Inferior parietal cortex (tissue), 1 donor: ENCODE results near the gene BNC2.

Experiments used
- DNase-seq: peaks from one replicate; pipeline ENCODE4 v3.0.0-alpha.2; 2016; ENCODE audit errors: extremely low spot score

Gene BNC2

GRCh38 chr9:16637218-16637617, 233.3 kb downstream of the BNC2 start:
- DNase-seq, result no peak

DNA sequence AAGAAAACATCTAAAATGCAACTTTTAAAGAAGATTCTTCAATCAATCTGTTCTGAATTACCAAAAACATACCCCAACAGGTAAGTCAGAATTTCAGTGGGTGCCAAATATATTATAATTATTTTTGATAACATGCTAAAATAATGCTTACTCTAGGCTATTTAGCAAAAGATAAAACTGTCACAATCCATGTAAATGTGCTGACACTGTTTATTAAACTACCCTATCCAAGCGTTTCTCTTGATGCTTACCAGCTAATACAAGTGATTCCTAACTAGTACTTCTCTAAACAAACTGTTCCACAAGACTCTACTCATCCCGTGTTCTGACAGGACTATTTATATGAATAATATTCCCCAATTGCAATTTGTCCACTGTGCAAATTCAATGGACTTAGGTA, 236.7 kb downstream of the BNC2 start:
- no peak for DNase-seq

GRCh38 chr9:16628413-16628812, 242.1 kb downstream of the BNC2 start:
- no peak for DNase-seq

- no peak for DNase-seq
Observed at GRCh38 chr9:16627967-16628366, 242.5 kb downstream of the BNC2 start.

GRCh38 chr9:16627521-16627920, 242.9 kb downstream of the BNC2 start:
- DNase-seq, result no peak

- DNase-seq, result no peak
Observed at GRCh38 chr9:16626577-16627130, 243.8 kb downstream of the BNC2 start.

DNA sequence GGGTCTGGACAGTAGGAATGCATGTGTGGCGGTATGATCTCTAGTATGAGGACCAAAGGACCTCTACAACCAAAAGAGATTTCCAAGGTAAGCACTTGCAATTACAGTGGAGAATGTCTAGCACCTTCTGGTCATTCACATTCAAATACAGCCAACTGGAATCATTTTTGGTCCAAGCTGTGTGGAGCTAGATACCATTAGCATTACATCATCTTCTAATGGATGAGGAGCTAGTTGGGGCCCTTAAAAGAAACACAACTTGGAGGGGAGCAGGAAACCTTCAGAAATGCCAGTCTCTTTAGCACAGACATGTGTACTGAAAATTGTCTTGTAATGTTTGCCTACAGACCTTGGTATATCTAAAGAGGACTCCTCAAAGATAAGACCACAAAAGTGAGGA, 244.7 kb downstream of the BNC2 start:
- DNase-seq, result no peak

DNA sequence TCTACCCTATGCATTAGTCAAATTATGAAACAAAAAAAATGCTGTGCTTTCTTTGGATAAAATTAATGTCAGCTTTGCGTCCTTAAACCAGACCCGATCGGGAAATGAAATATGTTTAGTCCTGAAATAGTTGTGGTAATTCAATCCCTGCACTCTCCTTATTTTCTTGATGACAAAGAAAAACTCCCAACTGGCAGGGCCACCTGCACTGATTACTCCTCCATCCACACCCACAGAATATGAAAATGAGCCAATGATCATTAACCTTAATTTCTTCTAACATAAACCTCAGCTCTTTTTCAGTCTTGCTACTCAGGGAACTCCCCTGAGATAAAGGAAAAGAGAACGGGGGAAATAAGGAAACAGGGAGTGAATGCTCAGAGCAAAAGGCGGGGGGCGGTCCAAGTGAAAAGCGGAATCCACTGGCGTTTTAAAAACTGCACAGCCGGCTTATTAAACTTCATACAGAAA, 245.3 kb downstream of the BNC2 start:
- no peak for DNase-seq

DNA sequence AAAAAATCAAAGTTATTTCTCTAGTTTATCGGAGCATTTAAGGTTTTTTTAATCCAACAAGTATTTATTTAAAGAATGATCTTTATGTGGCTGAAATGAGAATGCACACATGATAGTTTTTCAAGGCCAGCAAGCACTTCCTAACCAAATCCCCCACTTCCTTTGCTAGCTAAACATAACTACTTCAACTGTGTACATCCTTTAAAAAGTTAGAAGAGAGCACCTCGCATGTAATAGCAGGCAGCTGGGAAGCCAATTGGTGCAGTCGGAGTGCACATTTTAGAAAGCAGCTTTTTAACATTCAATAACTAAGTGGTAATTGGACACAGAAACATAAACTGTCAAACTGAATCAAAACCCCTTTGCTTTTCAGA, 245.7 kb downstream of the BNC2 start:
- no peak for DNase-seq

GRCh38 chr9:16623989-16624743, 246.3 kb downstream of the BNC2 start:
- no peak for DNase-seq

DNA sequence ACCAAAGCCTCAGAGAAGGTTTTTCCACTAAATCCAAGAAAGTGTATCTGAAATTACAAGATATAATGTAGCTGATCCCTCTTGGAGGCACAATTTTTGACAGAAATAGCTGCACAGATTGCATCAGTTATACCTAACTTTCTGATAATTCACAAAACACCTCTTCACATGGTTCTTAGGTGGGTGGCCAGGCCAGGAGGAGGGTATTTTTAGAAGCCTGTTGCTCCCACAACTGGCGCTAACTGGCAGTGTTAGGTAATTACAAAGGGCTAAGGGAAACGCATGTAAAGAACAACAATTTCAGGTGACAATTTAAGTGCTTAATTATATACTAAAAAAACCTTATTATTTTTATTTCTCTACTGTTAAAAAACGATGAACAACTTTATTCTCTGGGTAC, 247.9 kb downstream of the BNC2 start:
- no peak for DNase-seq

DNA sequence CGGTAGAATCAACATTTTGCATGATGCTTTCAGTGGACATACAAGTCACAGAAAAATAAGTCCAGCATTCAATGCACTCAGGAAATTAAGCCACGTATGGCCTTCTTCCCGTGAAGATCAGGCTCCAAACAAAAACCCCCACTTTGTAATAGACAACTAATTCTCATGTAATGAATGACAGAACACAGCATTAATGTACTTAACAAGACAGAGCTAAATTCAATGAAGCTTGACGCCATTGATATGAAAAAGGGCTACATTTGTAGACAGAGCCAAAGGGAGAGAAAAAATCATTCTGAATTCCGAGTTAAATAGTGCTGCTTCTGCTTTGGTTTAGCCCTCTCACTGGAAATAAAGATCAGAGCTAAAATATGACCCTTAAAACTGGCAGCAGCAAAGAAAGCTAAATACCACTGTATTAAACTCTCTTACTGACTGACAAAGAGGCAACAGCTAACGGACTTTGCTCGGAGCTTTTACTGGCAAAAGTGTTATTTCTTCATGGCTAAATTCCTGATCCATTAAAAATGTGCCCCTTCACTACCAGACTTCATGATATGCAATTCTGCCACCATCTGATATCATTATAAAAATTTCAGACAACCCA, 250.5 kb downstream of the BNC2 start:
- no peak for DNase-seq

DNA sequence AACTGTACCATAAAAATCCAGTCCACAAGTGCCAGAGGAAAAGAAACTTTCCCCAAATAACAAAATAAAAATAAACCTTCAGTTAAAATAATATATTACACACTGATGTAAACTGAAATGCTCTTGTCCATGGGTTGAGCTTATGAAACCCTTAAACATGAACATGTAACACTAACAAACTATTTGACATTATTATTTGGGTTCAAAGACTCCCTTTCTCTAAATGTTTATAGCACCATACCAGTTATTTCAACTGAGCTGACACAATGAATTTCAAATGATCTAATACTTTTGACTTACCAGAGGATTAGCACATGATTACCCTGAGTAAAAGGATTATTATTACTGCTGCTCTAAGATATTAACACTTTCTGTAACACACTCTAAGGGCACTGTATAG, 251.1 kb downstream of the BNC2 start:
- no peak for DNase-seq

DNA sequence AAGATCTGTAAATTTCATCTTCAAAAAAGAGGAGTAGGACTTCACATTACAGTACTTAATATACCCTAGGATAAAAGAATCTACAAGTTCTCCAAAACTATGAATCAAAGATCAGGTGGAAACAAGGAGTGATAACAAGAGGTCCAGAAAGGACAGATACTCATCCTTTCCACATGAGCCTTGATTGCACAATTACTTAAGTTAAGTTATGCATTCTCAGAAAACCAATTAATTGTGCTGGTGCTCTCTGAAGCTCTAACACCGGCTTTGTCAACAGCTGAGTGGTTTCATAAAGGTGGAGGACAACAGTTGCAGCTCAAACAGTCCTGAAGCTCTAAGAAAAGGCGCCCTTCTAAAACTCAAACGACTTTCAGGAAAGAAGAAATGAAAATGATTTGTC, 251.9 kb downstream of the BNC2 start:
- no peak for DNase-seq

GRCh38 chr9:16616686-16617085, 253.8 kb downstream of the BNC2 start:
- no peak for DNase-seq

DNA sequence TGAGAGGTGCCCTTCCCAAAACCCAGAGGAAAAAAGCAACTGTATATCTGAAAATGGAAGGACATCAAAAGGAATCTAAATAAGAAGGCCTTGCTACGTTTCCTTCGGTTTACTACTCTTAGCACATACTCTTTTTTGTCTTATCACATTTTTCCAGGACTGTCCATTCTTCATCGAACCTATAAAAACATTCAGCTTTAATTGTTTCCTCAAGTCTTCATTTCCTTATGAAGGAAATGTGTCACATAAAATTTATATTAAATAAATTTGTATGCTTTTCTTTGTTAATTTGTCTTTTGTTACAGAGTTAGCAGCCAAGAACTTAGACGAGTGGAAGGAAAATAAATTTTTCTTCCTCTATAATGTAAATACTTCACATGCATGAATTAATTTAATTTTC, 255.0 kb downstream of the BNC2 start:
- no peak for DNase-seq

- no peak for DNase-seq
Observed at GRCh38 chr9:16613605-16614004, 256.9 kb downstream of the BNC2 start.

- no peak for DNase-seq
Observed at GRCh38 chr9:16613051-16613450, 257.4 kb downstream of the BNC2 start.

GRCh38 chr9:16612627-16613026, 257.8 kb downstream of the BNC2 start:
- DNase-seq, result no peak

DNA sequence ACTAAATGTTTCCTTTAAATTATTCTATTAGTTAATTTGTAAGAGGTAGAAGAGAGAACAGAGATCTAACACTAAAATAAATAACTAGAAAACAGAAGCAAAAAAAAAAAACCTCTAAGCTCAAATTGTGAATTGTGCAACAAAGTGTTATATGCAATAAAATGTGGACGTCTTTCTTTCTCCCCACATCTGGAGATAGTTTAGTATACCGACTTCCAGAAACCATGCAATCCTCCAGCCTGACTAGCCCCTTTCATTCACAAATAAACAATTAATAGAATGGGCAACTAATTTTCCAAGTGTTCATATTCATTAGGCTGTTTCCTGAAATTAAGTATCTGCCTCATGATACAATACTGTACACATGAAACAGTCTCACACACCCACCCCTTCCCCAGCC, 258.5 kb downstream of the BNC2 start:
- no peak for DNase-seq

DNA sequence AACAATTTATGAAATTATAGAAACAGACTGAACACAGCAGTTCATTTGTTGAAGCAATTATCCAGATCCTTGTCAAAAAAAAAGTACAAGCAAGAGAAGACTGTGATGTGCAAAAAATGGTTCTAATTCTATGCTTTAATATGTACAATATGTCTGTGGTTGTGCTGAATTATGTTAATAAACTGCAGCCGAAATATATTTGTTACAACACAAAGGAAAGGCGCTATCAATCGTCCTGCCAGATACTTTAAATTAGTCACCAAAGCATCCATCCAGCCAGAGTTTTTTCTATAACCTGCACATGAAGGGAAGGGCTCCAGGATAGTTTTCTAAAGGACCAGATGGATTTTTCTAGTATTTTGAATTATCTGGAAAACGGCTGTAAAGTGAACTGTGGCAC, 259.5 kb downstream of the BNC2 start:
- DNase-seq, result no peak

DNA sequence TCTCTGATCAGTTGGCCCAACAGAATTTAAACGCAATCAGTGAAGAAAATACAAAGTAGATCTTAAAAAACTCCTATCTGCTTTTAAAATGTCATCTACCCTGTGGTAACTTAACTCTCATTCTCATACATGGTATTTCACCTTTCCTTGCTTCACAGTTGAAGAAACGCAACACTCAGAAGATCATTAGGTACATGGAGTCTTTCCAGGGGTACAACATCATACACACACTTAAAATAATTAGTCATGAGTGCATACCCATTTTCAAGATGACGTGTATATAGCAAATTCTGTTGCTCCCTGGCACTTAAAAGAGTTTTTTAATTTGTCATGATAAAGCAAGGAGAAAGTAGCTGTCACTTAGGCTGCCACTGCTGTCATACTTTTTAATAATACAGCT, 259.9 kb downstream of the BNC2 start:
- no peak for DNase-seq

DNA sequence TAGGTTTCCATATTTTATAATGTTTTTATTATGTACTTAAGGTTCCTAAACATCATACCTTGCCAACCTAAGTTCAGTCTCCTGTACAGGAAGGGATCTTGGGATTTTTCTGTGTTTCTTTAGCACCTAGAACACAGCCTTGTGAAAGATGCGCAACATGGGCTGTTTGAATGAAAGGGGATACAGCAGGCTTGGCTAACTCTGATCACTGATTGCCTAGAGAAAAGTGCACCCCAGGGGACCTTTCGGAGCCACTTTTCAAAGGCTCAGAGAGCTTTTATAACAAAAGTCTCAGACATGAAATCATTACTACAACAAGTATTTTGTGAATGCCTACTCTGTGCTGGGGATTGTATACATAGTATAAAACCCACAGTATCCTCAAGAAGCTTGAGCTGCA, 261.6 kb downstream of the BNC2 start:
- DNase-seq, result no peak
